NCI-H1092 (cell line): ENCODE data around the gene PRKCE.

ENCODE experiments used
- DNase-seq: peaks from one replicate; lab custom pipeline; 2025; lab: John Stamatoyannopoulos, UW

The PRKCE gene

DNA sequence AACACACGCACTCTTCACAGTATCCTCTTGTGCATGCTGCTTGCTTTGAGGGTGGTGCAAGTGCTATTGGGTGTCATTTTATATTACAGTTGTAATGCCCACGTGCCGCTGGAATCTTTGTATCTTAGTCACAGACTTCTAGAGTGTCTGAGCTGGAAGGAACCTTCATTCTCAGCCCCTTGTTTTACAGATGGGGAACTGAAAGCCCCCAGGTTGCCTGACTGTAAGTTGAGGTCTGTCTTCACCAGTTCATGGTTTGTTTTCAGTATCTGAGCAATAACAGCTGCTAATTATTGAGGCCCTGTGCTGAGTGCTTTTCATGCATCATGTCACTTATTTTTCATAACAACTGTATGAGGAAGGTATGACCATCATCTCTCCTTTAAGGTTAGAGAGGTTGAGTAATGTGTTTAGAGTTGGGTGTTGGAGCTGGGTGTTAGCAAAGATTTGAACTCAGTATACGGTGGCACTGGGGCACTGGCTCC, 77.0 kb downstream of the PRKCE start:
- DNase-seq, result no peak

DNA sequence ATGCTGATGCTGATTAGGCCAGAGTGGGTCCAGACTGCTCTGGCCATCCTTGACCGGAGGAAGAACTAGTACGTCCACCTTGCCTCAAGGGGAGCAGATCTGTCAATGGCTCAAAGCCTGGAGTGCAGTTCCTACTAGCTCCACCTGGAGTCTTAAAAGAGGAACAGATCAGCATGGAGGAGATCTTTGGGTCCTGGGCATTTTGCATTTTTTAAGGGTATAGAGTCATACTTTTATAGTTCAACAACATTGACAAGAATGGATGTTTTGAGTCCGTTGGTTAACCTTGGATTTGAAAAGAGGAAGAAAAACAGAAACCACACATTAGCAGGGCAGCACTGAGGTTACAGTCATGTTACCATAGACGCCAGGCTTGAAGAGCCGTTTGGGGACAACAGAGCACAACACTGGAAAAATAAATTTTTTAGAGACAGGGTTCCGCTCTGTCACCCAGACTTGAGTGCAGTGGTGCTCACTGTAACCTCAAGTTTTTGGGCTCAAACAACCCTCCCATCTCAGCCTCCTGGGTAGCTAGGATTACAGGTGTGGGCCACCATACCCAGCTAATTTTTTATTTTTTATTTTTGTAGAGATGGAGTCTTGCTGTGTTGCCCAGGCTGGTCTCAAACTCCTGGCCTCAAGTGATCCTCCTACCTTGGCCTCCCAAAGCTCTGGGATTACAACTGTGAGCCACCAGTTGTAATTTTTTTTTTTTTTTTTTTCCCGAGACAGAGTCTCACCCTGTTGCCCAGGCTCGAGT, 78.5 kb downstream of the PRKCE start:
- DNase-seq, result no peak

DNA sequence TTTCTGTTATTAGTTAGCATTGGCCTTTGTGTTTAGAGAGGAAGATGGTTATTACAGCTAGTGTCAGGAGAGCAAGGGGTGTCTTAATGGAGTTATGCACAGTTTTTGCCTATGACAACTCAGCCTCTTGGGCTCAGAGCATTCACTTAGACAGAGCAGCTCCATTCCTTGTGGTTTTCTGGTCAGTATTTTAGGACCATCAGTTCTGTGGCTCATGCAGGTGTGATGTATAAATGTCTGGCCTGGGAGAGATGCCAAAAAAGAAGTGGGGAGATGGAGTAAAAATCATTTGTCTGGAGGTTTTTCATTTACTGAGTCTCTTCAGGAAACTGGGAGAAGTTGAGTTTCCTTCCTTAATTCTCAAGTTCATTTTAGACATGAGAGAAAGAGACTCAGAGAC, 79.7 kb downstream of the PRKCE start:
- DNase-seq, result no peak

DNA sequence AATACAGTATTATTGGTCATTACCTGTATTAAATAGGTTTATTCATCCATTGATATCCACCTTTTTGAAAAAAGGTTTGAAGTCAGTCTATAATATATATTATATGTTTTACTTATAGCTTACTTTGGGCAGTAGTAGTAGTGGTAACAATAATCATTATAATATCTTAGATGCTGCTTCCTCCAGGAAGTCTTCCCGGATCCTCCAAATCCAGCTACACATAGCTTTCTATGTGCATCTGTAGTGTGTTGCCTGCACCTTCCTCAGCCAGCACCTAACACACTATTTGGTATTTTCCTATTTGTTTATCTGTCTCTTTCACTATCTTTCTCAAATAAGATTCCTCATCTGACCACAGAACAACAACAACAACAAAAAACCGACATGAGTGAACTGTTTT, 81.0 kb downstream of the PRKCE start:
- no peak for DNase-seq

DNA sequence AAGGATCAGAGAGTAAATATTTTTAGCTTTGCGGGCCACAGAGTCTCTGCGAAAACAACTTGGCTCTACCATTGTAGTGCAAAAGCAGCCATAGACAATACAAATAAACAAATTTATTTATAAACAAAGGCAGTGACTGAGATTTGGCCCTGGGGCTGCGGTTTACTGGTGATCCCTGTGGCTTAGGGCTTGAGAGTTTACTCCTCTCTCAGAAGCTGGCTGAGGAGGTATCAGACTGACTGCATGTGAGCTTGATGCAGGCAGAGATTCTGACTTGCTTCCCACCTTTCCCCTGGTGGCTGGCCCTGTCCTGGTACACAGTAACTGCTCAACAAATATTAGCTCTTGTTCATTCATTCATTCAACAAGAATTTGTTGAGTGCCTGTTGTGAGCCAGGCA, 81.5 kb downstream of the PRKCE start:
- DNase-seq, result no peak

DNA sequence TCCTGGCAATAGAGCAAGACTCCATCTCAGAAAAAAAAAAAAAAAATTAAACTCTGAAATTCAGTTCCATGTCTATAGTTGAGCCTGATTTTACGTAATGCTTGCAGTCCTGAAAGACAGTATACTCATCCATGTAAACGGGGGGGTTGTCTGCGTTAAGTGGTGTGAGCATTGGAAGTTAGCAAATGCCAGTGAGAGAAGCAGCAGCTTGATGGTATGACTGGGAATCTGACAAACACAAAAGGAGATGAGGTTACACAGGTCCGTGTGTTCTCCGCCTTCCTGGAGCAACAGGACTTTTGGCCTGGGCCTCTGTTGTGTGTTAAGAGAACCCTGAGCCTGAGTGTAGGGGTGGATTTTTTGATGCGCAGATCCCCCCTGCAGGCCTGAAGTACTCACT, 82.9 kb downstream of the PRKCE start:
- no peak for DNase-seq

DNA sequence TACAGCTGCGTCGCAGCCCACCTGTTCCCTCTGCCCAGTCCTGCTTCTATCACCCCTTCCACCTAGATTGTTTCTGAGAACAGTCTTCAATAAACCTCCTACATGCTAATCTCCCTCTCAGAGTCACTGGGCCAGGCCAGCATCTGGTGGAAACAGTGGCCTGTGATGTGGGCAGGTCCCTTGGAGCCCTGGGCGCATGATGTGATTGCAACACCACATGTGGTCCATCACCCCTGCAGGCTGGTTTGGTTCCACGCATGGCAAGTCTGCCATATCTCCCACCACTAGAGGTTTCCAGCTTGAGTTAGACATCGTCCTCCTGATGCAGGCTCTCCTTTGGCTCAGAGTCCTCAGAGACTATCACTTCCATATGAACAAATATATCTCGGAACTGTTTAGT, 83.5 kb downstream of the PRKCE start:
- DNase-seq, result no peak

DNA sequence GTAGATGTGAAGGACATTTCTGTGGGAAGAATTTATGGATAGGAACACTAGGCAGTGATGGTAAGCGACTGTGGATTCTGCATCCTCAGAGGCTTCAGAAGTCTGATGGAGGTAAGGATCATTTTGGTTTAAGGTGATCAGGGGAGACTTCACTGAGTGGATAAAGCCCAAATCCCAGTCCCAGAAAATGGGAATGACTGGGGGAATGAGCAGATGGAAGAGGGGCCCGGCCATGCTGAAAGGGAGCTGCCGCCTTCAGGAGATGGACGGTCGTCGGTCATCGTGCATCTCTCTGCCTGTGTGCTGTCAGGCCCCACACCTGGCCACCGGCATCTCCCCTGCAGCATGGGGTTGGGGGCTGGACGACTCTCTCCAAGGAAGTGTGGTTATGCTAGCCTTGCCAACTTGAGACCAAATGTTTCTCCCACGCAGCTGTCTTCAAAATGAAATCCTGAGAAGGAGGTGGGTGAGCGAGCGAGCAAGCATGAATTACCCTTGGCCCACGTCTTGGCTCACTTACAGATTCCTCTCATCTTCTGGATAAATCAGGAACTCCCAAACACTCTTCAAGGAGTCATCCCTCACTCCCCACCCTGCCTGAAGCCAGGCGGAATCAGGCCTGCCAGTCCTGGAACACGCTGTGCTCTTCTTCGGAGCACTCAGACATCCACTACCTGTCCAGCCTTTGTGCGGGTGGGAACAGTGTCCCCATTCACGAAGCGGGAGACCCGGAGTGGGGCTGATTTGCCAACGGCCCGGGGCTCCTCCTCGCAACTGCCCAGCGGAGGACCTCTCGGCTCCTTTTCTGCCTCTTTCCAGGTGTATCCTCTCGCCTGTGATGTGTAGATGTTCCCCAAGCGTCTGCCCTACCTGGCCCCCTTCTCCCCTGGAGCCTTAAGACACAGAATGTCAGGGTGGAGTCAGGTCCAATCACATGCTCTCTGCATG, 85.6 kb downstream of the PRKCE start:
- DNase-seq, result no peak

DNA sequence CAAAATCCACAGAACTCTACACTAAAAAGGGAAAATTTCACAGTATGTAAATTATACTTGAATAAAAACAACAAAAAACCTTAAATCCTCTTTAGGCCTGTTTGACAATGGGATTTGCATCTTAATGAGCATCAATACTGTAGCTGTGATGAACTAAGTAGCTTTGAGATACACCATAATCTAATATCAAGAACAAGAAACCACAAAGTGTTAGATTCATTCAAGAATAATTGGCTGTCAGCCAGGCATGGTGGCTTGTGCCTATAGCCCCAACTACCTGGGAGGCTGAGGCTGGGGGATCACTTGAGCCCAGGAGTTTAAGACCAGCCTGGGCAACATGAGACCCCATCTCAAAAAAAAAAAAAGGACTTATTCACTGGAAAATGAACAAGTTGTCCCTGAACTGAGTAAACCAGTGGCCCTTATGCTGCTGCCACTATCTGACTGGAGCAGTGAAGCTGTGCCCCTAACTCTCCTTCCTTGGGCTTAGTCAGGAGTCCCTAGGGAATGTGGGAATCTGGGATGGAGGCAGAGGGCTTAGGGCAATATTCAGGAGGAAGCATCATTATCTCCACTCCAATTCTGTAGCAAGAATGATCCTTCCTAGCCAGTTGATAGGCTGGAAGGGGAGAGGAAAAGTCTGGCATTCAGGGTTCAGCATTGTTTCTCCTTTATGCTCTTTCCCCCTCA, 88.5 kb downstream of the PRKCE start:
- no peak for DNase-seq

DNA sequence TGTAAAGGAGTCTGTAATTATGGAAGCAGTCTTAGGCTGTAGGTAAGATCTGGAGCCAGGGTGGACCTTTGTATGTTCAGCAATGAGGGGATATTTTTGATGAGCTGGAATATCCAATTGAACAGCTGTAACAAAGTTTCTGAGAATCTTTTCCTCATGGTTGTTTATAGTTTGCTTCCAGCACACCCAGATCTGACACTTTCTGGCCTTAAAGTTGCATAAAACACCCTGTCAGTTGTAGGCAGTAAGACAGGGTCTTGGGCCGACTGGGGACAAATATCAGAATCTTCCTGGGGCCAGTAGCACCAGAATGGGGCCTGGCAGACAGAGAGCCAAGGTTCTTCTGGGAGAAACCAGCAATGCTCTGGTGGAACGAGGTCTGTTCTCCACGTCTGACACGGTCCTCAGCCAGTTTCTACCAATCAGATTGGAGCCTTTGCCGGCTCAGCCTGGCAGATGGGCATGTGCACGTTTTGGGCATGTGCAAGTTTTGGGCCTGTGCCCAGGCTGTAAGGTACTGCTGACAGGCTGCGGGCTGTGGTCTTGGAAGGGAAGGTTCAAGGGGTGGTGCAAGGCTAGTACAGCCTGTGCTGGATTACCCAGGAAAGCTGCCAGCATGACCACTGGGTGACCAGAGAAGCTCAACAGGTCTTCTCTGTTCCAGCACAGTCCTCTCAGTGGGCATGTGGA, 89.8 kb downstream of the PRKCE start:
- DNase-seq, result no peak

DNA sequence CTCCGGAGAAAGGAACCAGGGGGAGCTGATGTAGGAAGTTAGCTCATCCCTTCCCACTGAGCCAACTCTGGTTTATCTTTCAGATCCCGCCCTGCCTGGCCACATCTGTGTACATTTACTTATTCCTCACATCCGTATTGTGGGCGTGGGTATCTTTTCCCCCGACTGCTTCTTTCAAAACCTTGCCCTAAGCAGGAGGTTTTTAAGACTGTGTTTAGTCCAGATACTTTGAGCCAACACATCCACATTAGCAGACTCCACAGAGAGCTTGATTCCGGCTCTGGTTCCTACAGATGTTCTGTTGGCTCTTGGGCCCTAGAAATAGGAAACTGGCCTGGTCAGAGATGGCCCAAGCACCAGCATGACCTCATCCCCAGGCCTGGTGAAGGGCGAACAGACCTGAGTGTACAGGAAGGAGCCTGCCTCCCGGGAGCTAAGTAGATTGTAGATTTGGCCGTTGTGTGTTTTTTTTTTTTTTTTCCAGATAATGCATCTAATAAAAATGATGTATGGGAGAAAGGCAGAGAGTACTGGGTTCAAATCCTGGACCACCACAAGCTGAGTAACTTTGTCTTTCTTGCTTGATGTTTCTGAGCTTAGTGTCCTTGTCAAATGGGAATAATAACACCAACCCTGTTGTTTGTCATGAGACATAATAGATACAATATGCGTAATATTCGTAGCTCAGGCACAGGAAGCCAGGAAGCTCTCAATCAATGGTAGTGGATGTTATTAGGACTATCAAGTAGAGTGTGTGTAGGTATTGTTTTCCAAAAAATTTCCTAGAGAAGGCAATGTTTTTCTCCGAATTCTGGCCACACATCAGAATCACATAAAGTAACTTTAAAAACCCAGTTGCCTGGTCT, 92.3 kb downstream of the PRKCE start:
- no peak for DNase-seq

DNA sequence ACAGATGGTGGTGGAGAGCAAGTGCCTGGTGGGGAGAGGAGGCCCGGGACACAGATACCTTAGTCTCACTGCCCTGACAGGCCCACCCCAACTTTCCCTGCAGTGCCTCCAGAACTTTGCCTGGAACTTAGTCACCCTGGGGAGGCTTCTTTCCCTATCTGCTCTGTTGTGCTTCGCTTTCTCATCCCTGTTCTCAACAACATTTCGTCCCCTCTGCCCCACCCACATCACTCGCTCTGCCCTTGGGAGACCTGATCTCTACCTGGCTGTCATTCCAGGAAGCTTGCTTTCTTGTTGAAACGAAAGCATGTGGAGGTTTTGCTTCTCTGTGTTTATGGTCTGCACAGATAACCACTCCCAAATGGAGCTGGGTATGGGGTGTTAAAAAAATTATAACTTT, 93.8 kb downstream of the PRKCE start:
- no peak for DNase-seq

DNA sequence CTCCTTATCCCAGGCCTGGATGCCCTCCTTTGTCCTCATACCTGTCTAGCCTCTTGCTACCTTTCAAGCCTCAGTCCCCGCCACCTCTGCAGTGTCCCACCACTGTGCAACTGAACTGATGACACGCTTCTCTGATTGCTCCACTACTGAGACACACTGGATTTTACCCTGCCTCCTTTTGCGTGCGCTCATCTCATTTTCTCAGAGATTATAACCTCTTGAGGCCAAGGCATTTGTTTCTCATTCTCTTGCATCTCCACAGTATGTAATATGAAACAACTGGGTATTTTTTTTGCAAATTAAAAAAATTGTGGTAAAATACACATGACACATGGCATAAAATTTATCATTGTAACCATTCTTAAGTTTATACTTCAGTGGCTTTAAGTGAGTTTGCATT, 95.4 kb downstream of the PRKCE start:
- DNase-seq, result no peak

DNA sequence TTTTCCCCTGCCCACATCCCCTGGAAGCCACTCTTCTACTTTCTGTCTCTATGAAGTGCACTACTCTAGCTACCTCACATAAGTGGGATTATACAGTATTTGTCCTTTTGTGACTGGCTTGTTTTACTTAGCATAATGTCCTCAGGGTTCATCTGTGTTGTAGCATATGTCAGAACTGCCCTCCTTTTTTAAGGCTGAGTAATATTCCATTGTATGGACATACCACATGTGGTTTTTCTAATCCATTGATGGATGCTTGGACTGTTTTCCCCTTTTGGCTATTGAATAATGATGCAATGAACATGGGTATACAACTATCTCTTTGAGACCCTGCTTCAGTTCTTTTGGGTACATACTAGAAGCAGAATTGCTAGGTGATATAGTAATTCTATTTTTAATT, 95.9 kb downstream of the PRKCE start:
- no peak for DNase-seq

DNA sequence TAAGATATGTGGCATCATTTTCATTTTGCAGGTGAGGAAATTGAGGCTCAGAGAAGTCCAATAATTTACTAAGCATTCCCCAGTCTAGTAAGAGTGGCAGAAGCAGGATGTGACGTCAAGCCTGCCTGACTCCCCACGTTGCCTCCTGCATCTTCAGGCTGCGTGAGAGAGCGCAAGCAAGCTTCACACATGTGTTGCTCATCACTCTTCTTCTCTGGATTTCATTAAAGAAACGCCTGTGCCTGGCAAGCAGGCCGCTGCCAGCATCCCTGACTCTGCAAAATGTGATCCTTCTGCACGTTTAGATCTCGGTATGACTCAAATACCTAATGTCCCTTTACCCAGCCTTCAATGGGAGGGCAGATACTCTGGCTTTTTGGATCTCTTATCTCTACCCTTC, 96.8 kb downstream of the PRKCE start:
- no peak for DNase-seq

DNA sequence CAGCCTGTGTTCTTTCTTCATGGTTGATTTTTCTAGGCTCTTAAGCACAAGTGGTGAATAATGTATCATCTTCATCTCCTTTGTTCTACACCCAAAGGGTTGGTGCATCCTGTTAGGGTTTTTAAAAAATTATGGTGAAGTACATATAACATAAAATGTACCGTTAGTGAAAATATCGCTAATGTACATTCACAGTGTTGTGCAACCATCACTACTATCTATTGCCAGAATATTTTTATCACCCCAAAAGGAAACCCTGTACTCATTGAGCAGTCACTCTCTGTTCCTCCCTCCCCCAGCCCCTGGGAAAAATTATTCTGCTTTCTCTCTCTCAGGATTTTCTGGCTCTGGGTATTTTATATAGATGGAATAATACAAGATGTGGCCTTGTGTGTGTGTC, 98.5 kb downstream of the PRKCE start:
- DNase-seq, result no peak

DNA sequence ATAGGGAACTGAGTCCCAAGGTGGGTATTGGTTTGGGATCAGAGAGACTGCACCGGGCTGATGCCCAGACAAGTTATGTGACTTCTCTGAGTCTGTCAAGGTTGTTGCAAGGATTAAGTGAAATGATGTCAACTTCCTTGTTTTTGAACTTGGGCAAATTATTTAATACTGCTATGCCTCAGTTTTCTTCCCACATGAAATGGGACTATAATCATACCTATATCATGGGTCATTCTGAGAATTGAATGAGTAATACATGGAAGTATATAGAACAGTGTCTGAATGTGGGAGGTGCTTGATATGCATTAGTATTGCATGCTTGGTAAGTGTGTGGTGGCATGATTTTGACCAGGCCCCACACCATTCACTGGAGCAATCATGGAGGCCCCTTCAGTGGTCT, 99.0 kb downstream of the PRKCE start:
- no peak for DNase-seq

DNA sequence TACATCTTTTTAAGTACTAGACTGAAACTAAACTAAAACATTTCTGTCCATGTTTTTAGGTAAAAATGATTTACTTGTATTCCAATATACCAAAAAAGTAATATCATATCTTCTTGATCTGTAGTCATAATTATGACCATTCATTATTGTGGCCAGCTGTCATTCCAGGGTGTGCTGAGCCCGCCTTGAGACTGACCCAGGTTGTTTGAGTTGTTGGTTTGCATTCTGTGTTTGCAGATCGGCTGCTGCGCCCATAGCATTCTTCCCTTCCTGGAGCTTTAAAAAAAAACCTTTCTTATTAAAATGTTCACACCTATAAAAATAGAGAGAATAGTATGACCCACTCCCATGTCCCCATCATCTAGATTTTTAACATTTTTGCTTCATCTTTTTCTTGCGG, 101.9 kb downstream of the PRKCE start:
- no peak for DNase-seq

DNA sequence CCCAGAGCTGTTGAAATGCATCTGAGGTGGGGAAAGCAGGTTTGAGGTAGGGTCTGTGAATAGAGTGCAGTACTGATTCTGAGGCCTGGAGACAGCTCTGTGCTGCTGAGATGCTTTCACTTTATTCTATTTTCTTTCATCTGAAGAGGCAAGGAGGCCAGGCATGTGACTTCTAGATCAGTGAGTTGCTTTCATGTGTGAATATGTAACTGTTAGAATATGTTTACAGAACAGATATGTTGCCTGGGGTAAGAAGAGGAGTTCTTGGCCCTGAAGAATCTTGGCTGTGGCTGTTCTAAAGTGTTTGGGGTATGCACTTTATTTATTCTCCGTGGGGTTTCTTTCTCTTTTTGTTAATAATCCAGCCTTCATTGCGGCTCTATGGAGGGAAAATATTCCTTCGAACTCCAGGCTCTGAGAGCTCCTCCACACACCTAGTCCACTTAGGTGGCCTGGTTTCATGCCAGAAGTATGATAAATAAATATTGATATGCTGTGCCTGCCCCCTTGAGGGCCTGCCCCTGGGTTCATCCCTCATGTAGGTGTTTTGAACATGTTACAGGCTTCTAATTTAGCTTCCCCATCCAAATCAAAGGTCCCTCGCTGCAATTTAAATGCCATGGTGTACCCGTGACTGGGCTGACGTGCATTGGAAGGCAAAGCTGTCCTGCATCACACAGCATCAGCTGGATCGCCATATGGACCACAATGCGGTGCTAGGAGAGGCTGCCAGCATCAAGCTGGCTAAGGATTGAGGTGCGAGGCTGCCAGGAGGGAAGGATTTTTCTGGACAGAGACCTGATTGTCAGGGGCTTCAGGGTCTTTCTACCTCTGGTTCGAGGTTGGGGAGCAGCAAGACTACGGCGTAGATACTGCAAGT, 102.9 kb downstream of the PRKCE start:
- no peak for DNase-seq
